Sigmoid colon (tissue), 7 donors: ENCODE data around the gene AKAP9. TPM values are rescaled to one million over a fixed set of nuclear protein-coding genes. Genes with fewer than 3 reads are reported as not detected.
"Not testable (repeated sequence)": the region's sequence is repeated elsewhere in the genome, so short reads cannot be mapped to it uniquely, and the experiment has no call there.

Experiments
- DNase-seq: peaks from one replicate; pipeline ENCODE4 v3.0.0-alpha.2; 2019
- H3K27ac ChIP-seq, 4 donors: fragments of 200-600 bp; sonication (generic); one replicate each; pipeline ENCODE4 v1.5.1; 2016 to 2019; ENCODE audit warnings: mild to moderate bottlenecking in 1 of 4
- H3K27me3 ChIP-seq, 3 donors: fragments of 200-600 bp; sonication (generic); one replicate each; pipeline ENCODE4 v1.5.1; 2019; ENCODE audit warnings: mild to moderate bottlenecking in 1 of 3
- H3K36me3 ChIP-seq, 4 donors: fragments of 200-600 bp; sonication (generic); one replicate each; pipeline ENCODE4 v1.5.1; 2016 to 2019
- H3K4me1 ChIP-seq, 4 donors: fragments of 200-600 bp; sonication (generic); one replicate each; pipeline ENCODE4 v1.5.1; 2017 to 2019
- H3K4me3 ChIP-seq, 4 donors: fragments of 200-600 bp; sonication (generic); one replicate each; pipeline ENCODE4 v1.5.1; 2017 to 2019; ENCODE audit warnings: mild to moderate bottlenecking in 2 of 4, moderate library complexity in 1 of 4
- H3K9me3 ChIP-seq, 4 donors: fragments of 200-600 bp in 3 of 4; sonication (generic) in 3 of 4; one replicate each; pipeline versions ENCODE4 v1.5.1 to v1.6.1; 2013 to 2019
- CTCF ChIP-seq, 4 experiments: fragments of 450-650 bp in 3 of 4; fragments of 200-600 bp in 1 of 4; IDR thresholded peaks; one replicate each; pipeline ENCODE4 v1.5.1; 2016 to 2019; ENCODE audit warnings: antibody characterized with exemption in 4 of 4, mild to moderate bottlenecking in 3 of 4, moderate library complexity in 2 of 4
- EP300 ChIP-seq, 4 donors: sonication (generic); formaldehyde crosslinking; IDR thresholded peaks; one replicate each; pipeline ENCODE4 v1.6.1; 2017; ENCODE audit warnings: antibody characterized with exemption in 4 of 4
- POLR2A ChIP-seq, 2 donors: fragments of 450-650 bp; IDR thresholded peaks; one replicate each; pipeline ENCODE4 v1.6.1; 2016; ENCODE audit warnings: antibody characterized with exemption in 2 of 2, mild to moderate bottlenecking in 2 of 2, moderate library complexity in 2 of 2
- POLR2AphosphoS5 ChIP-seq, 4 donors: sonication (generic); formaldehyde crosslinking; IDR thresholded peaks; one replicate each; pipeline ENCODE4 v1.6.1; 2017; ENCODE audit warnings: antibody characterized with exemption in 4 of 4
- WGBS, 2 donors: extraction: QIAGEN DNeasy Blood & Tissue Kit; methylation state at CpG; one replicate each; pipeline ENCODE4 v1.1.7; 2013; 5-methylcytosine and 5-hydroxymethylcytosine counted together
- intact Hi-C: fragments of 100-400 bp; cut with DNase I; formaldehyde crosslinking; loops from one replicate; pipeline ENCODE4 v1.15.1; 2023
- polyA plus RNA-seq, 3 donors: library from polyadenylated mRNA; stranded (reverse); fragments of 200-250 nt; gene quantifications; one replicate each; pipeline ENCODE4 v1.2.3, GENCODE V29; 2013
- total RNA-seq, 4 donors: library from RNA; depleted of rRNA; stranded (reverse); fragments of >200 nt; gene quantifications; one replicate each; pipeline ENCODE4 v1.1.0, GENCODE V29; 2016
- donor health status: healthy with polysubstance abuse.
- donor health status: Bipolar disorder and iron deficiency.
- donor health status: healthy.

Gene AKAP9
- total and polyA plus RNA-seq, 7 donors = 34.0 to 90.9 (median 59.9) TPM

- no peak overlapping the region for H3K4me3 ChIP-seq
- 77 to 88% methylated on average over 6 of the region's 6 CpGs for WGBS, 2 donors
- intact Hi-C loops = no loop called here
- H3K27ac ChIP-seq = no peak overlapping the region
- no peaks in the 10 kb centered on the region for H3K27me3 ChIP-seq
- no peaks in the 10 kb centered on the region for H3K4me1 ChIP-seq
- H3K36me3 ChIP-seq = no peaks in the 10 kb centered on the region
- TF ChIP-seq EP300 (IDR thresholded peaks at IDR 0.05) = no peak
- TF ChIP-seq CTCF (IDR thresholded peaks at IDR 0.05) = no peak
- TF ChIP-seq POLR2A (IDR thresholded peaks at IDR 0.05) = no peak
- TF ChIP-seq POLR2AphosphoS5 (IDR thresholded peaks at IDR 0.05) = no peak
- H3K9me3 ChIP-seq = no peaks in the 10 kb centered on the region
- DNase-seq = no peak
Observed at GRCh38 chr7:91927912-91928311, 12.8 kb upstream of the AKAP9 start.

- intact Hi-C loops = no loop called here
- Histone ChIP-seq H3K27ac (no peak overlapping the region), H3K27me3 (no peaks in the 10 kb centered on the region), H3K9me3 (no peaks in the 10 kb centered on the region), H3K4me1 (no peaks in the 10 kb centered on the region), H3K4me3 (no peak overlapping the region), H3K36me3 (no peaks in the 10 kb centered on the region)
- TF ChIP-seq POLR2A (IDR thresholded peaks at IDR 0.05) = no peak
- TF ChIP-seq POLR2AphosphoS5 (IDR thresholded peaks at IDR 0.05) = no peak
- no peak for TF ChIP-seq EP300 (IDR thresholded peaks at IDR 0.05)
- no peak for TF ChIP-seq CTCF (IDR thresholded peaks at IDR 0.05)
- WGBS, 2 donors = 74 to 89% methylated on average over 3 of the region's 3 CpGs
- DNase-seq = no peak
Observed at GRCh38 chr7:91929463-91929862, 11.2 kb upstream of the AKAP9 start.

- Histone ChIP-seq H3K4me3 (peak overlapping the region; percentile 71 to 93 (median 82)), H3K27me3 (no peaks in the 10 kb centered on the region), H3K27ac (peak overlapping the region; percentile 93 to 96 (median 94)), H3K36me3 (no peaks in the 10 kb centered on the region), H3K9me3 (no peaks in the 10 kb centered on the region), H3K4me1 (peaks cover 0 to 28% (median 23%) of the 10 kb centered on the region in 4 donors)
- intact Hi-C loops = loop anchor here (1.0 kb wide), 1 partner anchor 60 kb away; the partner anchor contains the start of gene MTERF1
- DNase-seq = no peak
- no peak for TF ChIP-seq POLR2A (IDR thresholded peaks at IDR 0.05)
- no peak for TF ChIP-seq EP300 (IDR thresholded peaks at IDR 0.05)
- TF ChIP-seq POLR2AphosphoS5 (IDR thresholded peaks at IDR 0.05) = no peak
- TF ChIP-seq CTCF (IDR thresholded peaks at IDR 0.05) = no peak
- WGBS, 2 donors = 0% methylated on average over 12 of the region's 12 CpGs
Observed at GRCh38 chr7:91940171-91940570, 491 bp upstream of the AKAP9 start.

- Histone ChIP-seq H3K27ac (peak overlapping the region; percentile 93 to 96 (median 94)), H3K9me3 (no peaks in the 10 kb centered on the region), H3K4me1 (peaks cover 0 to 37% (median 26%) of the 10 kb centered on the region in 4 donors), H3K27me3 (no peaks in the 10 kb centered on the region), H3K36me3 (no peaks in the 10 kb centered on the region), H3K4me3 (peak overlapping the region; percentile 71 to 93 (median 82))
- DNase-seq = no peak
- TF ChIP-seq EP300 (IDR thresholded peaks at IDR 0.05) (no peak), POLR2A (IDR thresholded peaks at IDR 0.05) (no peak), POLR2AphosphoS5 (IDR thresholded peaks at IDR 0.05) (no peak)
- 1 to 4% methylated on average over 7 of the region's 7 CpGs for WGBS, 2 donors
- intact Hi-C loops = no loop called here
Observed at GRCh38 chr7:91941450-91941849, 788 bp downstream of the AKAP9 start.

- intact Hi-C loops = no loop called here
- Histone ChIP-seq H3K27ac (peak overlapping the region in 3 of 4 donors; percentile 93 to 94 (median 94)), H3K4me3 (peak overlapping the region in 3 of 4 donors; percentile 77 to 93 (median 86)), H3K9me3 (no peaks in the 10 kb centered on the region), H3K27me3 (no peaks in the 10 kb centered on the region), H3K36me3 (no peaks in the 10 kb centered on the region), H3K4me1 (peaks cover 0 to 37% (median 26%) of the 10 kb centered on the region in 4 donors)
- 32 to 60% methylated on average over 2 of the region's 2 CpGs for WGBS, 2 donors
- DNase-seq = no peak
- TF ChIP-seq EP300 (IDR thresholded peaks at IDR 0.05) (no peak), POLR2AphosphoS5 (IDR thresholded peaks at IDR 0.05) (no peak), POLR2A (IDR thresholded peaks at IDR 0.05) (no peak), CTCF (IDR thresholded peaks at IDR 0.05) (no peak)
Observed at GRCh38 chr7:91942312-91942711, 1.6 kb downstream of the AKAP9 start.

- H3K36me3 ChIP-seq, intact Hi-C loops, H3K9me3 ChIP-seq, DNase-seq, H3K27me3 ChIP-seq, H3K4me3 ChIP-seq: not testable (repeated sequence)
- H3K4me1 ChIP-seq = peaks cover 0 to 32% (median 22%) of the 10 kb centered on the region in 4 donors
- peak overlapping the region in 3 of 4 donors; percentile 1 to 42 (median 6) for H3K27ac ChIP-seq
- 95 to 97% methylated on average over 5 of the region's 5 CpGs for WGBS, 2 donors
Observed at GRCh38 chr7:91944970-91945369, 4.3 kb downstream of the AKAP9 start.
